GM06990 (cell line): Measurements from ENCODE around the gene MGAT1.

Experiments
- DNase-seq: peaks from one replicate; pipeline ENCODE4 v3.0.0-alpha.2; 2011; ENCODE audit not compliant: insufficient read length; ENCODE audit errors: extremely low read depth
- H3K27me3 ChIP-seq: replicated peaks from 2 replicates; pipeline ENCODE4 v1.6.0; 2011; ENCODE audit warnings: low read length; ENCODE audit not compliant: control insufficient read depth, insufficient read depth
- H3K36me3 ChIP-seq: 2 replicates; pipeline ENCODE4 v1.5.1; 2011; ENCODE audit warnings: low read length; ENCODE audit not compliant: control insufficient read depth, insufficient read depth
- H3K4me3 ChIP-seq: replicated peaks from 2 replicates; pipeline ENCODE4 v1.5.1; 2011; ENCODE audit warnings: low read depth, mild to moderate bottlenecking, control low read depth, low read length
- CTCF ChIP-seq: IDR thresholded peaks from 2 replicates; pipeline ENCODE4 v1.5.1; 2011; ENCODE audit warnings: low read length, control low read depth, mild to moderate bottlenecking, inconsistent platforms; ENCODE audit not compliant: insufficient read depth, poor library complexity, severe bottlenecking

The MGAT1 gene

DNA sequence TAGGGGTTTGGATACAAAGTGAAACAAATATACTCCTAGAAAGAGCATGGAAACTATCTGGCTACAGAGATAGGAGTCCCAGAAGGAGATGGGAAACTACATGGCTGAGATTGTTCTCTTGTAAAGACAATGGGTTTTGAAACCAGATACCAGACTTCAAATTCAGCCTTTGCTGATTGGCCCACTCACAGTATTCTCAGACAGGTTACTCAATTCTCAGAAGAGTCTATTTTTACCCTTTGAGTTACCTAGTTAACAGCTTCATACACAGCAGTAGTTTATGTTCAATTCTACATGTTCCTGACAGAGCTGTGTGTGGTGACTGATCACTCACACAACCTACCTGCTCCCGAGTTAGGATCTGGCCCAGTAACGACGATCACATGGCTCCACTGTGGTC is 44.4 kb upstream of the MGAT1 start:
- no peak for DNase-seq
- Histone ChIP-seq H3K4me3 (no peak overlapping the region), H3K27me3 (no peaks in the 10 kb centered on the region), H3K36me3 (peaks cover 17% of the 10 kb centered on the region)
- TF ChIP-seq CTCF = no peak

DNA sequence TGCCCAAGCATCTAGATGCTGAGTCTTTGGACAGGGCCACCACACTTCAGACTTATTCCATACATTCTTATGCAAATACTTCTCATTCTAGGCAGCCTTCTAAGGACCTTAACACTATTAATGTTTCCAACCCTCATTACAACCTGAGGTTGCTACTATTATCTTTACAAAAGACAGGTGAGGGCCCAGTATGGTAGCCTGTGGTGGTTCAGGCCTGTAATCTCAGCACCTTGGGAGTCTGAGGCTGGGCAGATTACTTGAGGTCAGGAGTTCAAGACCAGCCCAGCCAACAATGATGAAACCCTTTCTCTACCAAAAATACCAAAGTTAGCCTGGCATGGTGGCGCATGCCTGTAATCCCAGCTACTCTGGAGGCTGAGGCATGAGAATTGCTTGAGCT is 42.3 kb upstream of the MGAT1 start:
- Histone ChIP-seq H3K4me3 (no peak overlapping the region), H3K27me3 (no peaks in the 10 kb centered on the region), H3K36me3 (peaks cover 2% of the 10 kb centered on the region)
- no peak for DNase-seq
- no peak for TF ChIP-seq CTCF

- TF ChIP-seq CTCF = no peak
- H3K4me3 ChIP-seq = no peak overlapping the region
- no peak for DNase-seq
- H3K27me3 ChIP-seq = no peaks in the 10 kb centered on the region
- H3K36me3 ChIP-seq = peaks cover 2% of the 10 kb centered on the region; the same call in 1 of the 2 replicates
These were observed 41.8 kb upstream of the MGAT1 start for GRCh38 chr5:180844432-180844831.

GRCh38 chr5:180839935-180840334 is 37.3 kb upstream of the MGAT1 start:
- H3K36me3 ChIP-seq = peaks cover 7% of the 10 kb centered on the region; the same call in 1 of the 2 replicates
- H3K27me3 ChIP-seq = no peaks in the 10 kb centered on the region
- TF ChIP-seq CTCF = no peak
- DNase-seq = no peak
- no peak overlapping the region for H3K4me3 ChIP-seq

DNA sequence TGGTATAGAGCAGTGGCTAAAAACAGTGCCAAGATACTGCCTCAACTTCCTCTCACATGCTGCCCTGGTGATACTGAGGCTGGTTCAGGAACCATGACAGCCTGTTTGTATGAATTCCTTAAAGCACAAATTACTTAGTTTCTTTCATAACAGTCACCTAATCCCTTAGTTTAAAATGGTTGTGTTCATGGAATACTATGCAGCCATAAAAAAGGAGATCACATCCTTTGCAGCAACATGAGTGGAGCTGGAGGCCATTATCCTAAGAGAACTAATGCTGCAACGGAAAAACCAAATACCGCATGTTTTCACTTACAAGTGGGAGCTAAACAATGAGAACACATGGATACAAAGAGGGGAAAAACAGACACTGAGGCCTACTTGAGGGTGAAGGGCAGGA is 36.6 kb upstream of the MGAT1 start:
- H3K36me3 ChIP-seq = peaks cover 13% of the 10 kb centered on the region
- H3K4me3 ChIP-seq = no peak overlapping the region
- TF ChIP-seq CTCF = no peak
- DNase-seq = no peak
- H3K27me3 ChIP-seq = no peaks in the 10 kb centered on the region

DNA sequence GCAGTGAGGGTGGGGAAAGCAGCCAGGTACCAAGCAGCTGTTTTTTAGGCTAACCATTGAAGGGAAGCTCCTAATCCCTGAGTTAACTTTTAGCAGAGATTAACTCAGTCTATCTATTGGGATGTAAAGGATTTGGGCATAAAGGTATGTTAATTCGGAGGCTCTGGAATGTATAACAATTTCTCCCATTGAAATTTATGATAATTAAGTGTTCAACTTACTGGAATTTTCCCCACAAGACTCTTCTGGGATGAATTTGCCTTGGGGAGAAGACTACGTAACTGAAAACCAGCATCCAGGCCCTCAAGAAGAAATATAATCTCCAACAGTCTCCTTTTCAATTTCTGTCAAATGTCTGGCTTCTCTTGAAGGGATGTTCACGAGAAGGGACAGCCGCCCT is 34.9 kb upstream of the MGAT1 start:
- Histone ChIP-seq H3K27me3 (no peaks in the 10 kb centered on the region), H3K36me3 (peaks cover 13% of the 10 kb centered on the region), H3K4me3 (no peak overlapping the region)
- TF ChIP-seq CTCF = no peak
- no peak for DNase-seq
